Neuronal stem cell (in vitro differentiated cells): ENCODE data around the gene AIFM3. TPM values are rescaled to one million over a fixed set of nuclear protein-coding genes. Genes with fewer than 3 reads are reported as not detected.
A peak's percentile ranks its signal among the peaks of the same experiment; 100 is the strongest.

Source experiments
- DNase-seq: peaks from one replicate; pipeline ENCODE4 v3.0.0-alpha.2; 2013; ENCODE audit warnings: low spot score
- H2AFZ ChIP-seq: one replicate; pipeline ENCODE4 v1.6.1; 2013; ENCODE audit warnings: mild to moderate bottlenecking, low read length, inconsistent platforms
- H2AK5ac ChIP-seq: 2 replicates; pipeline ENCODE4 v1.6.1; 2013; ENCODE audit warnings: low read depth, mild to moderate bottlenecking, inconsistent platforms, low read length, moderate library complexity, mixed read lengths
- H2BK120ac ChIP-seq: 2 replicates; pipeline ENCODE4 v1.6.1; 2013; ENCODE audit warnings: low read depth, mild to moderate bottlenecking, inconsistent platforms, low read length, moderate library complexity, mixed read lengths
- H2BK12ac ChIP-seq: one replicate; pipeline ENCODE4 v1.6.1; 2013; ENCODE audit warnings: low read length, inconsistent platforms
- H2BK15ac ChIP-seq: 2 replicates; pipeline ENCODE4 v1.6.1; 2013; ENCODE audit warnings: mild to moderate bottlenecking, low read length, inconsistent platforms, mixed read lengths
- H2BK5ac ChIP-seq: one replicate; pipeline ENCODE4 v1.6.1; 2013; ENCODE audit warnings: inconsistent platforms, mild to moderate bottlenecking, low read length, moderate library complexity
- H3K14ac ChIP-seq: one replicate; pipeline ENCODE4 v1.6.1; 2013; ENCODE audit warnings: low read length, inconsistent platforms
- H3K18ac ChIP-seq: 2 replicates; pipeline ENCODE4 v1.6.1; 2013; ENCODE audit warnings: low read length, inconsistent platforms
- H3K23ac ChIP-seq: 2 replicates; pipeline ENCODE4 v1.6.1; 2013; ENCODE audit warnings: low read depth, mild to moderate bottlenecking, mixed read lengths, low read length, inconsistent platforms; ENCODE audit not compliant: poor library complexity
- H3K27ac ChIP-seq: replicated peaks from 3 replicates; pipeline ENCODE4 v1.5.1; 2013; ENCODE audit warnings: low read length, inconsistent platforms
- H3K27me3 ChIP-seq, 3 experiments: 2 replicates each; pipeline ENCODE4 v1.6.1; 2013; ENCODE audit warnings: low read length in 3 of 3, mild to moderate bottlenecking in 2 of 3, inconsistent platforms in 1 of 3, low read depth in 1 of 3, mixed read lengths in 1 of 3, moderate library complexity in 1 of 3; ENCODE audit not compliant: control insufficient read depth in 3 of 3, insufficient read depth in 3 of 3
- H3K36me3 ChIP-seq, 2 donors: replicated peaks in 1 of 2; 2 replicates each; pipeline ENCODE4 v1.6.1; 2013; ENCODE audit warnings: low read length in 2 of 2; ENCODE audit not compliant: control insufficient read depth in 2 of 2, insufficient read depth in 2 of 2
- H3K4ac ChIP-seq: 2 replicates; pipeline ENCODE4 v1.6.1; 2013; ENCODE audit warnings: inconsistent platforms, mild to moderate bottlenecking, low read length, moderate library complexity
- H3K4me1 ChIP-seq, 2 donors: 1 replicate in 1 of 2; 2 replicates in 1 of 2; pipeline ENCODE4 v1.6.1; 2013; ENCODE audit warnings: low read length in 2 of 2, low read depth in 1 of 2; ENCODE audit not compliant: control insufficient read depth in 2 of 2, insufficient read depth in 1 of 2
- H3K4me2 ChIP-seq: one replicate; pipeline ENCODE4 v1.6.1; 2013; ENCODE audit warnings: mild to moderate bottlenecking, low read length, inconsistent platforms; ENCODE audit not compliant: insufficient read depth, poor library complexity, severe bottlenecking
- H3K4me3 ChIP-seq, 2 donors: 2 replicates each; pipeline ENCODE4 v1.5.1; 2013; ENCODE audit warnings: low read length in 2 of 2, mild to moderate bottlenecking in 2 of 2, inconsistent platforms in 1 of 2, moderate library complexity in 1 of 2
- H3K79me1 ChIP-seq: one replicate; pipeline ENCODE4 v1.6.1; 2013; ENCODE audit warnings: low read depth, mild to moderate bottlenecking, inconsistent platforms, low read length, moderate library complexity
- H3K9ac ChIP-seq: one replicate; pipeline ENCODE4 v1.6.1; 2013; ENCODE audit warnings: mild to moderate bottlenecking, low read depth, low read length, inconsistent platforms; ENCODE audit not compliant: poor library complexity
- H3K9me3 ChIP-seq, 2 donors: replicated peaks in 1 of 2; 2 replicates each; pipeline versions ENCODE3 to v1.6.1; 2013; ENCODE audit warnings: low read length in 2 of 2, mild to moderate bottlenecking in 2 of 2, inconsistent platforms in 1 of 2, low read depth in 1 of 2, mixed read lengths in 1 of 2, moderate library complexity in 1 of 2; ENCODE audit not compliant: control insufficient read depth in 2 of 2, insufficient read depth in 1 of 2
- H4K8ac ChIP-seq: one replicate; pipeline ENCODE4 v1.6.1; 2013; ENCODE audit warnings: low read depth, mild to moderate bottlenecking, inconsistent platforms, low read length, moderate library complexity
- H4K91ac ChIP-seq: one replicate; pipeline ENCODE4 v1.6.1; 2013; ENCODE audit warnings: low read length, low read depth, mild to moderate bottlenecking, inconsistent platforms; ENCODE audit not compliant: poor library complexity
- WGBS, 2 donors: extraction: QIAGEN DNeasy Blood & Tissue Kit; methylation state at CpG; one replicate each; pipeline ENCODE4 v1.1.7; 2013; ENCODE audit warnings: missing lambda C conversion rate in 2 of 2, mixed read lengths in 1 of 2; ENCODE audit not compliant: insufficient read length in 2 of 2, insufficient replicate concordance in 1 of 2; ENCODE audit errors: extremely low coverage in 2 of 2; 5-methylcytosine and 5-hydroxymethylcytosine counted together
- polyA plus RNA-seq, 2 experiments: library from polyadenylated mRNA; stranded (reverse); fragments of 200-250 nt; gene quantifications; one replicate each; pipeline ENCODE4 v1.2.3, GENCODE V29; 2013

Gene AIFM3, protein sequence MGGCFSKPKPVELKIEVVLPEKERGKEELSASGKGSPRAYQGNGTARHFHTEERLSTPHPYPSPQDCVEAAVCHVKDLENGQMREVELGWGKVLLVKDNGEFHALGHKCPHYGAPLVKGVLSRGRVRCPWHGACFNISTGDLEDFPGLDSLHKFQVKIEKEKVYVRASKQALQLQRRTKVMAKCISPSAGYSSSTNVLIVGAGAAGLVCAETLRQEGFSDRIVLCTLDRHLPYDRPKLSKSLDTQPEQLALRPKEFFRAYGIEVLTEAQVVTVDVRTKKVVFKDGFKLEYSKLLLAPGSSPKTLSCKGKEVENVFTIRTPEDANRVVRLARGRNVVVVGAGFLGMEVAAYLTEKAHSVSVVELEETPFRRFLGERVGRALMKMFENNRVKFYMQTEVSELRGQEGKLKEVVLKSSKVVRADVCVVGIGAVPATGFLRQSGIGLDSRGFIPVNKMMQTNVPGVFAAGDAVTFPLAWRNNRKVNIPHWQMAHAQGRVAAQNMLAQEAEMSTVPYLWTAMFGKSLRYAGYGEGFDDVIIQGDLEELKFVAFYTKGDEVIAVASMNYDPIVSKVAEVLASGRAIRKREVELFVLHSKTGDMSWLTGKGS
- polyA plus RNA-seq (2013, experiment 1 of 2): 3.9 TPM
- 4.0 TPM for polyA plus RNA-seq (2013, experiment 2 of 2)

DNA sequence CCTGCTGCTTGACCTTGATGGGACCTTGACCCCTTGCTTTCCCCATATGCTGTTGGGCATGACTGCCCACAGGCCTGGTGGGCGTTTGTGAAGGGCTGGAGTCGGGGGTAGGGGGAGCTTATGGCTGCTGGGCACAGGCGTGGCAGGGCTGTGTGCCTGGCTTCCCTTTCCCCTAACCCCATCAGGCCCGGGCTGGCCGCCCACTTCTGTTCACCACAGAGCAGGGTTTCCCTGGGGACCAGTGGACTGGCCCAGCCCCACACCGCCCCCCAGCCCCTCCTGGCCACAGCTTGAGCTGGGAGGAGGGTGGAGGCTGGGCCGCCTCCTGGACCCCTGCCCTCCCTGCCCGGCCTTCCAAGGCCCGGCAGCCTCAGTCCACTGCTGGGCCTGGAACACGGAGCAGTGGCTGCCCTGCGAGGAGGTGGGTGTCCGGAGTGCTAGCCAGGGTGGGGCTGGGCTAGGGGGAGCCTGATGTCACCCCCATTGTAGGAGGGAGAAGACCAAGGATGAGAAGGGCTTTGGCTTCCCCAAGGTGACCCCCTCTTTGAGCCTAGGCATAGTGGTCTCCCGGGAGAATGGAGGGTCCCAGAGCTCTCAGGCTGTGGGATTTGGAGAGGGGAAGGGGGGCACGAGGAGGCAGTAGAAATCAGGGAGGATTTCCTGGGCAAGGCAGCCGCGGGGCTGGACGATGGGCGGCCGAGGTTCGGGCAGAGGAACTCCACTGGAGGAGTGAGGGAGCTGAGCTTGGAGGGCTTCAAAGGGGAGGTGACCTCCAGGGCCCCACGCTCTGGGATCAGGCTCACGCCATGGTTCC, at the start of gene AIFM3:
Gene AIFM3, plus strand, starts transcription at position 373 of the 814 bp plus-strand sequence. CDS start 690 bp downstream, outside the sequence.
- Histone ChIP-seq H2AFZ (peak within 1 kb of the TSS; percentile 52), H2BK120ac (peak within 1 kb of the TSS; percentile 88), H3K36me3 (no peaks in the 10 kb centered on the region), H3K14ac (no peak within 1 kb of the TSS), H3K27me3 (peaks cover 0 to 50% (median 0%) of the 10 kb centered on the region in 3 experiments), H3K4me1 (peaks cover 28 to 35% of the 10 kb centered on the region in 2 donors), H2AK5ac (peak within 1 kb of the TSS; percentile 95), H2BK12ac (peak within 1 kb of the TSS; percentile 95), H3K27ac (peak within 1 kb of the TSS; percentile 46), H2BK15ac (peak within 1 kb of the TSS; percentile 86), H3K79me1 (peaks cover 3% of the 10 kb centered on the region), H3K4ac (peak within 1 kb of the TSS; percentile 70), H3K9me3 (no peaks in the 10 kb centered on the region), H3K4me2 (no peak within 1 kb of the TSS), H3K23ac (peak within 1 kb of the TSS; percentile 69), H3K18ac (peak within 1 kb of the TSS; percentile 95), H3K9ac (peak within 1 kb of the TSS; percentile 78), H4K91ac (no peak within 1 kb of the TSS), H4K8ac (no peak within 1 kb of the TSS), H2BK5ac (peak within 1 kb of the TSS; percentile 56), H3K4me3 (no peak within 1 kb of the TSS)
- DNase-seq: no peak
- WGBS, 2 donors: no CpG with 5 or more reads among the region's 22 CpGs

DNA sequence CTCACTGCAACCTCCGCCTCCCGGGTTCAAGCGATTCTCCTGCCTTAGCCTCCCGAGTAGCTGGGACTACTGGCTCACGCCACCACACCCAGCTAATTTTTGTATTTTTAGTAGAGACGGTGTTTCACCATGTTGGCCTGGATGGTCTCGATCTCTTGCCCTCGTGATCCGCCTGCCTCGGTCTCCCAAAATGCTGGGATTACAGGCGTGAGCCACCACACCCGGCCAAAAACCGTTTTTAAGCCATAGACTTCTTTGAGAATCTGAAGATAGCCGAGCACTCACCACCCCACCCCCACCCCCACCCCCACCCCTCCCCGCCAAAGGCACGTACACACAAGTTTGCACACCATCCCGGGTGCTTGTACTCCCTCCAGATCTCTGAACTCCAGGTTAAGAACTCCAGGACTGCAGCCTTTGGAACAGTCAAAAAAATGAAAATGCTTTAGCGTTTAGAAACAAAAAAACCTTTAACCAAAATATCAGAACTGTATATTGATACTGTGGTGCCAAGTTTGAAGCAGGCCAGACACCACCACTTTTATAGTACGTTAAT, 48.3 kb upstream of the AIFM3 start:
- Histone ChIP-seq H2BK120ac (no peak overlapping the region), H2AFZ (no peak overlapping the region), H3K36me3 (peaks cover 0 to 40% of the 10 kb centered on the region in 2 donors), H2BK12ac (no peak overlapping the region), H3K14ac (no peak overlapping the region), H3K9me3 (no peaks in the 10 kb centered on the region), H3K4me1 (peaks cover 3 to 6% of the 10 kb centered on the region in 2 donors), H3K27me3 (no peaks in the 10 kb centered on the region), H4K8ac (no peak overlapping the region), H3K23ac (no peak overlapping the region), H3K4me3 (peak overlapping the region; percentile 79 to 89), H3K9ac (no peak overlapping the region), H3K18ac (no peak overlapping the region), H2BK15ac (no peak overlapping the region), H3K4me2 (peak overlapping the region; percentile 37), H2BK5ac (no peak overlapping the region), H3K4ac (no peak overlapping the region), H3K79me1 (no peaks in the 10 kb centered on the region), H3K27ac (no peak overlapping the region), H4K91ac (no peak overlapping the region), H2AK5ac (no peak overlapping the region)
- DNase-seq: no peak
- WGBS, 2 donors: no CpG with 5 or more reads among the region's 19 CpGs

DNA sequence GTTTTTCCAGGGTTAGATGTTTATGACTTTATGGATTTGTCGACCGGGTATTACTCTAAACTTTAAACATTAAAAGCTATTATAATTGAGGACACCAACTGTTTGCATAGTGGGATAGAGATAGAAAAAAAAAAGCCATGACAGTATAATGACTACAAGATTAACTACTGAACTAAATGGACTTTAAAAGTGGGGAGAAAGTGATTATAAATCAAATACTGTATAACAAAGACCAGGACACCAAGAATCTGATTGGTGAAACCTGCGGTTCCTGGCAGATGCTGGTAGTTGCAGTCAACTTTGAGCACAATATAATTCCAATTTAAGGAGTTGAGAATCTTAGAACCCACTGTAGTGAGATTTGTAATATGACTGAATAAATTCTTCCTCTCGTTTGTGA, 47.3 kb upstream of the AIFM3 start:
- Histone ChIP-seq H3K9ac (no peak overlapping the region), H3K79me1 (no peaks in the 10 kb centered on the region), H3K18ac (no peak overlapping the region), H2AK5ac (no peak overlapping the region), H2BK120ac (no peak overlapping the region), H3K36me3 (peaks cover 0 to 50% of the 10 kb centered on the region in 2 donors), H2BK5ac (no peak overlapping the region), H3K14ac (no peak overlapping the region), H3K9me3 (no peaks in the 10 kb centered on the region), H4K91ac (no peak overlapping the region), H3K23ac (no peak overlapping the region), H3K4ac (no peak overlapping the region), H3K4me2 (peak overlapping the region; percentile 31), H4K8ac (no peak overlapping the region), H3K27ac (no peak overlapping the region), H3K4me3 (peak overlapping the region in 1 of 2 donors; percentile 89), H2BK12ac (no peak overlapping the region), H2AFZ (no peak overlapping the region), H3K27me3 (no peaks in the 10 kb centered on the region), H3K4me1 (peaks cover 3 to 6% of the 10 kb centered on the region in 2 donors), H2BK15ac (no peak overlapping the region)
- no CpG with 5 or more reads among the region's 4 CpGs for WGBS, 2 donors
- DNase-seq: no peak
